IMR-90 (cell line): ENCODE data around the gene SLC9A2. TPM values are rescaled to one million over a fixed set of nuclear protein-coding genes. Genes with fewer than 3 reads are reported as not detected.

Source experiments
- ATAC-seq: fragments of 200-7000 bp; cut with Tn5 transposase; 2 replicates; pipeline ENCODE4 v1.9.1; 2020; ENCODE audit warnings: low read depth, mild to moderate bottlenecking, moderate library complexity
- BruUV-seq: library from RNA; stranded (reverse); fragments of 400-500 nt; replicated peaks from 2 replicates; lab custom pipeline; 2021; lab: Mats Ljungman, UMichigan
- CTCF ChIA-PET: fragments of 300-600 bp; formaldehyde crosslinking; extraction: SDS; loops from one replicate; lab custom pipeline; 2021; ENCODE audit warnings: antibody characterized with exemption; lab: Yijun Ruan, JAX
- POLR2A ChIA-PET: fragments of 300-600 bp; sonication (Branson Sonifier 250); formaldehyde crosslinking; loops from one replicate; lab custom pipeline; 2022; ENCODE audit warnings: antibody characterized with exemption; ENCODE audit not compliant: unreplicated experiment; lab: Charles Lee
- DNase-seq: peaks from one replicate; pipeline ENCODE4 v3.0.0; 2013
- H2AFZ ChIP-seq: replicated peaks from 2 replicates; pipeline ENCODE3; 2013; ENCODE audit warnings: low read length, mild to moderate bottlenecking; ENCODE audit not compliant: poor library complexity
- H2AK5ac ChIP-seq: 2 replicates; pipeline ENCODE4 v1.6.1; 2013; ENCODE audit warnings: low read depth, low read length, inconsistent platforms
- H2AK9ac ChIP-seq: replicated peaks from 2 replicates; pipeline ENCODE3; 2013; ENCODE audit warnings: mild to moderate bottlenecking, low read depth, low read length, moderate library complexity; ENCODE audit not compliant: poor library complexity
- H2BK120ac ChIP-seq: 2 replicates; pipeline ENCODE4 v1.6.1; 2013; ENCODE audit warnings: low read depth, low read length, inconsistent platforms
- H2BK15ac ChIP-seq: 3 replicates; pipeline ENCODE4 v1.6.1; 2013; ENCODE audit warnings: low read depth, low read length, inconsistent platforms
- H2BK20ac ChIP-seq: 2 replicates; pipeline ENCODE4 v1.6.1; 2013; ENCODE audit warnings: low read depth, mild to moderate bottlenecking, inconsistent platforms, low read length, moderate library complexity
- H2BK5ac ChIP-seq: 2 replicates; pipeline ENCODE4 v1.6.1; 2013; ENCODE audit warnings: mild to moderate bottlenecking, low read depth, low read length, inconsistent platforms; ENCODE audit not compliant: poor library complexity, severe bottlenecking
- H3K14ac ChIP-seq: replicated peaks from 2 replicates; pipeline ENCODE4 v1.6.1; 2013; ENCODE audit warnings: low read depth, low read length, inconsistent platforms
- H3K18ac ChIP-seq: 2 replicates; pipeline ENCODE4 v1.6.1; 2013; ENCODE audit warnings: low read depth, low read length, control low read depth
- H3K23ac ChIP-seq: 2 replicates; pipeline ENCODE4 v1.6.1; 2013; ENCODE audit warnings: low read depth, low read length, inconsistent platforms
- H3K27ac ChIP-seq: 2 replicates; pipeline ENCODE4 v1.5.1; 2013; ENCODE audit warnings: mild to moderate bottlenecking, control low read depth, low read length; ENCODE audit not compliant: insufficient read depth
- H3K27me3 ChIP-seq: 2 replicates; pipeline ENCODE4 v1.6.1; 2013; ENCODE audit warnings: low read length; ENCODE audit not compliant: control insufficient read depth, insufficient read depth
- H3K36me3 ChIP-seq: 2 replicates; pipeline ENCODE4 v1.6.1; 2013; ENCODE audit warnings: low read length, mixed read lengths; ENCODE audit not compliant: control insufficient read depth, insufficient read depth
- H3K4ac ChIP-seq: 2 replicates; pipeline ENCODE4 v1.6.1; 2013; ENCODE audit warnings: low read depth, low read length, inconsistent platforms
- H3K4me1 ChIP-seq: 2 replicates; pipeline ENCODE4 v1.6.1; 2013; ENCODE audit warnings: low read length, mixed read lengths; ENCODE audit not compliant: control insufficient read depth, insufficient read depth
- H3K4me2 ChIP-seq: 2 replicates; pipeline ENCODE4 v1.6.1; 2013; ENCODE audit warnings: low read depth, mild to moderate bottlenecking, control low read depth, low read length, moderate library complexity
- H3K4me3 ChIP-seq: 2 replicates; pipeline ENCODE4 v1.5.1; 2013; ENCODE audit warnings: low read depth, mild to moderate bottlenecking, control low read depth, low read length, moderate library complexity; ENCODE audit not compliant: insufficient read depth
- H3K56ac ChIP-seq: 2 replicates; pipeline ENCODE4 v1.6.1; 2013; ENCODE audit warnings: low read length, inconsistent platforms; ENCODE audit not compliant: insufficient read depth; ENCODE audit errors: extremely low read depth
- H3K79me1 ChIP-seq, 2 experiments: 2 replicates each; pipeline ENCODE4 v1.6.1; 2013; ENCODE audit warnings: low read length in 2 of 2, inconsistent platforms in 1 of 2, low read depth in 1 of 2
- H3K9ac ChIP-seq: 2 replicates; pipeline ENCODE4 v1.6.1; 2013; ENCODE audit warnings: low read depth, low read length, control low read depth
- H3K9me1 ChIP-seq: 2 replicates; pipeline ENCODE4 v1.6.1; 2013; ENCODE audit warnings: low read length, inconsistent platforms; ENCODE audit not compliant: insufficient read depth
- H3K9me3 ChIP-seq: 2 replicates; pipeline ENCODE4 v1.6.1; 2013; ENCODE audit warnings: low read length; ENCODE audit not compliant: control insufficient read depth, insufficient read depth
- H4K20me1 ChIP-seq: 2 replicates; pipeline ENCODE4 v1.6.1; 2013; ENCODE audit warnings: low read length, inconsistent platforms; ENCODE audit not compliant: insufficient read depth
- H4K5ac ChIP-seq: 2 replicates; pipeline ENCODE4 v1.6.1; 2013; ENCODE audit warnings: mild to moderate bottlenecking, low read depth, low read length, control low read depth
- H4K8ac ChIP-seq, 2 experiments: 2 replicates each; pipeline ENCODE4 v1.6.1; 2013; ENCODE audit warnings: low read depth in 2 of 2, low read length in 2 of 2, control low read depth in 1 of 2, inconsistent platforms in 1 of 2
- H4K91ac ChIP-seq: 2 replicates; pipeline ENCODE4 v1.6.1; 2013; ENCODE audit warnings: low read depth, low read length, inconsistent platforms; ENCODE audit not compliant: insufficient read depth
- ELK1 ChIP-seq: fragments of 150-350 bp; IDR thresholded peaks from 2 replicates; pipeline ENCODE4 v1.6.1; 2016; ENCODE audit warnings: low read depth, mild to moderate bottlenecking, low read length, moderate library complexity, borderline replicate concordance
- MXI1 ChIP-seq: IDR thresholded peaks from 2 replicates; pipeline ENCODE4 v1.6.1; 2012; ENCODE audit warnings: low read depth, mild to moderate bottlenecking, low read length, moderate library complexity, borderline replicate concordance
- NFE2L2 ChIP-seq: fragments of 150-350 bp; IDR thresholded peaks from 2 replicates; pipeline ENCODE4 v1.6.1; 2016; ENCODE audit warnings: low read depth, mild to moderate bottlenecking, low read length
- POLR2A ChIP-seq: IDR thresholded peaks from 2 replicates; pipeline ENCODE4 v1.6.1; 2012; ENCODE audit warnings: mild to moderate bottlenecking, low read depth, low read length
- RAD21 ChIP-seq: IDR thresholded peaks from 2 replicates; pipeline ENCODE4 v1.6.1; 2012; ENCODE audit warnings: low read length, improper control_type of control experiment
- WGBS, 2 experiments: methylation state at CpG; one replicate each; pipeline versions ENCODE4 v1.1.5 to v1.1.7; 2013; ENCODE audit warnings: missing lambda C conversion rate in 2 of 2; ENCODE audit not compliant: insufficient read length in 1 of 2; ENCODE audit errors: extremely low coverage in 2 of 2; 5-methylcytosine and 5-hydroxymethylcytosine counted together
- dilution Hi-C: fragments of 300-500 bp; cut with HindIII; formaldehyde crosslinking; loops from one replicate; pipeline ENCODE4 v1.14.3; 2018; ENCODE audit warnings: low sequenced_read_pairs; ENCODE audit not compliant: unreplicated experiment
- in situ Hi-C: fragments of 300-500 bp; cut with MboI; formaldehyde crosslinking; loops from 3 replicates; pipeline ENCODE4 v1.14.3; 2019; ENCODE audit warnings: low sequenced_read_pairs, inconsistent platforms, mixed read lengths
- intact Hi-C: fragments of 100-400 bp; cut with micrococcal nuclease; formaldehyde crosslinking; loops from 2 replicates; pipeline ENCODE4 v1.10.0; 2022
- polyA plus RNA-seq, 3 experiments: library from polyadenylated mRNA; depleted of rRNA; stranded (reverse); fragments of >200 nt; gene quantifications; 2 replicates each; pipeline ENCODE4 v1.2.3, GENCODE V29; 2012; ENCODE audit warnings: low replicate concordance in 1 of 3
- total RNA-seq: library from RNA; depleted of rRNA; stranded (reverse); fragments of >200 nt; gene quantifications from 2 replicates; pipeline ENCODE4 v1.2.3, GENCODE V29; 2012

Gene SLC9A2
- total and polyA plus RNA-seq, 2 of the 4 experiments (the other 2 are of a cell fraction), result not detected

GRCh38 chr2:102696463-102696862 lies 77.1 kb downstream of the SLC9A2 start:
- POLR2A ChIA-PET, result no interaction called here
- in situ Hi-C loops (no loop called here), dilution Hi-C loops (no loop called here), intact Hi-C loops (no loop called here)
- Histone ChIP-seq H3K79me1 (no peaks in the 10 kb centered on the region), H2BK120ac (no peak overlapping the region), H4K91ac (no peak overlapping the region), H2AFZ (no peak overlapping the region), H3K18ac (no peak overlapping the region), H2BK20ac (no peak overlapping the region), H3K56ac (no peak overlapping the region), H4K5ac (no peak overlapping the region), H3K4ac (no peak overlapping the region), H3K27me3 (peaks cover 1% of the 10 kb centered on the region; the same call in 1 of the 2 replicates), H2BK5ac (no peak overlapping the region), H3K9ac (no peak overlapping the region), H3K4me3 (no peak overlapping the region), H3K27ac (no peak overlapping the region), H2BK15ac (no peak overlapping the region), H3K4me2 (no peak overlapping the region), H2AK5ac (no peak overlapping the region), H3K4me1 (no peaks in the 10 kb centered on the region), H3K9me3 (no peaks in the 10 kb centered on the region), H3K14ac (no peak overlapping the region), H3K36me3 (no peaks in the 10 kb centered on the region), H4K20me1 (no peaks in the 10 kb centered on the region), H2AK9ac (no peak overlapping the region), H4K8ac (no peak overlapping the region), H3K23ac (no peak overlapping the region), H3K9me1 (no peaks in the 10 kb centered on the region)
- CTCF ChIA-PET, result no interaction called here
- ATAC-seq (no peak), DNase-seq (no peak)
- WGBS, 2 experiments, result no CpG with 5 or more reads among the region's 2 CpGs
- no TSS peak for BruUV-seq
- TF ChIP-seq POLR2A (no peak), RAD21 (no peak), NFE2L2 (no peak), MXI1 (no peak), ELK1 (no peak)
